Uterus (tissue), 4 donors: ENCODE measurements around the gene WDR7. TPM values are rescaled to one million over a fixed set of nuclear protein-coding genes. Genes with fewer than 3 reads are reported as not detected.

ENCODE experiments used
- DNase-seq, 2 donors: peaks; one replicate each; pipeline ENCODE4 v3.0.0-alpha.2; 2019 to 2020
- H3K27ac ChIP-seq, 2 donors: fragments of 200-600 bp; sonication (generic); 1 replicate in 1 of 2; 2 replicates in 1 of 2; pipeline ENCODE4 v1.5.1; 2016 to 2018
- H3K27me3 ChIP-seq, 2 donors: fragments of 200-600 bp; sonication (generic); one replicate each; pipeline ENCODE4 v1.5.1; 2018 to 2019; ENCODE audit warnings: control low read depth in 1 of 2
- H3K36me3 ChIP-seq, 2 donors: fragments of 200-600 bp; sonication (generic); one replicate each; pipeline ENCODE4 v1.5.1; 2019; ENCODE audit warnings: control low read depth in 1 of 2
- H3K4me1 ChIP-seq, 2 donors: fragments of 200-600 bp; sonication (generic); one replicate each; pipeline ENCODE4 v1.5.1; 2018 to 2019; ENCODE audit warnings: control low read depth in 1 of 2
- H3K4me3 ChIP-seq, 2 donors: fragments of 200-600 bp; sonication (generic); 1 replicate in 1 of 2; 2 replicates in 1 of 2; pipeline ENCODE4 v1.5.1; 2018 to 2019; ENCODE audit warnings: mild to moderate bottlenecking in 1 of 2
- H3K9me3 ChIP-seq, 2 donors: fragments of 200-600 bp; sonication (generic); one replicate each; pipeline ENCODE4 v1.5.1; 2019; ENCODE audit warnings: control low read depth in 1 of 2
- POLR2A ChIP-seq, 2 donors: fragments of 450-650 bp; IDR thresholded peaks; one replicate each; pipeline ENCODE4 v1.6.1; 2016; ENCODE audit warnings: antibody characterized with exemption in 2 of 2, mild to moderate bottlenecking in 1 of 2, moderate library complexity in 1 of 2
- intact Hi-C: fragments of 100-400 bp; cut with DNase I; formaldehyde crosslinking; loops from one replicate; pipeline ENCODE4 v1.15.1; 2023; ENCODE audit warnings: low total_unique reads
- total RNA-seq, 4 donors: library from RNA; depleted of rRNA in 3 of 4; stranded (reverse); fragments of >200 nt in 3 of 4; gene quantifications; one replicate each; pipeline versions ENCODE4 v1.1.0 to v1.2.4, GENCODE V29; 2014 to 2023
- TF ChIP-seq, protein P1 (sequence below), 4 experiments: fragments of 200-600 bp in 2 of 4; fragments of 450-650 bp in 2 of 4; sonication (generic) in 2 of 4; IDR thresholded peaks; one replicate each; pipeline ENCODE4 v1.5.1; 2016 to 2019; ENCODE audit warnings: antibody characterized with exemption in 4 of 4, mild to moderate bottlenecking in 2 of 4, moderate library complexity in 1 of 4
- donor health status: DM: yes; HTN: yes; CAD: no.

The WDR7 gene
- total RNA-seq, 4 donors from 2014 or later = 19.2 to 66.2 (median 33.8) TPM

DNA sequence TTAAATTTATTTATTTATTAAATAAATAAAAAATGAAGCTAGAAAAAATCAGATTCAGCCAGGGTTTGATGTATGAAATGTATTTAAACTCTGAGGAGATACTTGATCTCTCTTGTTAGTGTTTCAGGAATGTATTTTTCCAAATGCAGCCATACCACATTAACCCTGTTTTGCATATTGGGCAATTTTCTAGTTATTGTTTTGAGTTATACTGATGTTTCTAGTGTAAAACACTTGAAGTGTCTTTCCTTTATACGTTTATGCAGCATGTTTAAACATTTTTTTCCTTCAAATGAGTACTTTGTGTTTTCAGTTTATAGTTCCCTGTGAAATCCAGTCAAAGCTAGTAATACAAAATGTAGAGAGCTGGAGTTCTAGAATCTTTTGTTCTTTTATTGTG, 69.9 kb downstream of the WDR7 start:
- no peaks in the 10 kb centered on the region for H3K27me3 ChIP-seq
- no peak for TF ChIP-seq POLR2A (IDR thresholded peaks at IDR 0.05)
- TF ChIP-seq, protein P1, sequence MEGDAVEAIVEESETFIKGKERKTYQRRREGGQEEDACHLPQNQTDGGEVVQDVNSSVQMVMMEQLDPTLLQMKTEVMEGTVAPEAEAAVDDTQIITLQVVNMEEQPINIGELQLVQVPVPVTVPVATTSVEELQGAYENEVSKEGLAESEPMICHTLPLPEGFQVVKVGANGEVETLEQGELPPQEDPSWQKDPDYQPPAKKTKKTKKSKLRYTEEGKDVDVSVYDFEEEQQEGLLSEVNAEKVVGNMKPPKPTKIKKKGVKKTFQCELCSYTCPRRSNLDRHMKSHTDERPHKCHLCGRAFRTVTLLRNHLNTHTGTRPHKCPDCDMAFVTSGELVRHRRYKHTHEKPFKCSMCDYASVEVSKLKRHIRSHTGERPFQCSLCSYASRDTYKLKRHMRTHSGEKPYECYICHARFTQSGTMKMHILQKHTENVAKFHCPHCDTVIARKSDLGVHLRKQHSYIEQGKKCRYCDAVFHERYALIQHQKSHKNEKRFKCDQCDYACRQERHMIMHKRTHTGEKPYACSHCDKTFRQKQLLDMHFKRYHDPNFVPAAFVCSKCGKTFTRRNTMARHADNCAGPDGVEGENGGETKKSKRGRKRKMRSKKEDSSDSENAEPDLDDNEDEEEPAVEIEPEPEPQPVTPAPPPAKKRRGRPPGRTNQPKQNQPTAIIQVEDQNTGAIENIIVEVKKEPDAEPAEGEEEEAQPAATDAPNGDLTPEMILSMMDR (IDR thresholded peaks at IDR 0.05) = no peak

DNA sequence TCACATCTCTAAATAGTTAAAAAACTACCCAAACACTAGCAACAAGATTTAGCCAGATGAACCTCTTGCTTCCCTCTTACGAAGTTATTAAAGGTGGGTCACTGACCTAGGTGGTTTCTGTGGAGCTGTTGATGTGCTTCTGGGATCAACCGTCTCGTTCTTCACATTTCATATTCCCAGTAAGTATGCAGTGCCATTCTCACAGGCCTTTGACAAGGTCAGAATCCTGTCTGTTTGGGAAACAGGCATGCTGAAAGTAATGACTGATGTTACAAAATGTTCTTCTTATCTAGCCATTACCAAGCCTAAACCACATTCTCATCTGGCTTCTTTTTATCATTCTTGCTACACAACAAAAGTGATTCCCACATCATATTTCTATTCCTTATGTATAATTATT, 70.3 kb downstream of the WDR7 start:
- Histone ChIP-seq H3K9me3 (no peaks in the 10 kb centered on the region), H3K27ac (no peak overlapping the region), H3K27me3 (no peaks in the 10 kb centered on the region), H3K4me3 (no peak overlapping the region), H3K36me3 (no peaks in the 10 kb centered on the region), H3K4me1 (no peaks in the 10 kb centered on the region)
- no peak for DNase-seq
- TF ChIP-seq, protein P1 (IDR thresholded peaks at IDR 0.05) = no peak
- no peak for TF ChIP-seq POLR2A (IDR thresholded peaks at IDR 0.05)
- intact Hi-C loops = no loop called here

More for the DNA sequence above, 69.9 kb downstream of the WDR7 start:
- Histone ChIP-seq H3K27ac (no peak overlapping the region), H3K9me3 (no peaks in the 10 kb centered on the region), H3K4me3 (no peak overlapping the region), H3K36me3 (no peaks in the 10 kb centered on the region), H3K4me1 (no peaks in the 10 kb centered on the region)
- no peak for DNase-seq
- intact Hi-C loops = no loop called here

DNA sequence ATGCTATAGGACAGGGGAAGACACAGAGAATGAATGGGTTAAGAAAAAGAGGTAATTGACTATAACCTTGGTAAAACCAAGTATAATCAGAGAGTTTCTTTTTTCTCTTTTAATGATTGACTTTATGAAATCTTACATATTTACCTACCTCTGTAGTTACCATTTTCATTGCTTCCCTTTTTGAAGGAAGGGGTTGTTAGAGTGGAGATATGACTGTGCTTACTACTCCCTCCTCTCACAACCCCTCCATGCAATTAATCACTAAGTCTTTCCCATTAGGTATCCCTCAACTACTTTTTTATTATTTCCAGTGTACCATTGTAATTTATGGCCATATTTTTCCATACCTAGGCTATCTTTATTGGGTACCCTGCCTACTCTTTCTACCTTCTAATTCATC, 71.4 kb downstream of the WDR7 start:
- H3K27ac ChIP-seq = no peak overlapping the region
- DNase-seq = no peak
- TF ChIP-seq, protein P1 (IDR thresholded peaks at IDR 0.05) = no peak
- no peak for TF ChIP-seq POLR2A (IDR thresholded peaks at IDR 0.05)
- intact Hi-C loops = no loop called here
- no peaks in the 10 kb centered on the region for H3K36me3 ChIP-seq
- H3K9me3 ChIP-seq = no peaks in the 10 kb centered on the region
- H3K4me1 ChIP-seq = no peaks in the 10 kb centered on the region
- H3K27me3 ChIP-seq = no peaks in the 10 kb centered on the region
- no peak overlapping the region for H3K4me3 ChIP-seq

DNA sequence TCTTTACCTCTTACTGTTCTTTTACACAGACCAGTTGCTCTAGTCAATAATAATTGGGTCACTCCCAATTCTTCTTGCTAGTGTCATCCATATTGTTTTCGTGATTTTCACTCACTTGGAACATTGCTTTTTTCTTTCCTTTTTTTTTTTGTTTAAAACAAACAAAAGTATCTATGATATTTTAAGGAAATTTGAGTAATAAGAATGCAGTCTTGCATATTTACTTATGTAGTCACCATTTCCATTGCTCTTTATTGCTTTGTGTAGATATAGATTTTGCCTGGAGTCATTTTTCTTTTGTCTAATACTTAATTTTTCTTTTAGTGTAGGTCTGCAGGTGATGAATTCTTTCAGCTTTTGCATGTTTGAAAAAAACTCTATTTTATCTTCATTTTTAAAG, 71.9 kb downstream of the WDR7 start:
- TF ChIP-seq, protein P1 (IDR thresholded peaks at IDR 0.05) = no peak
- no peak for TF ChIP-seq POLR2A (IDR thresholded peaks at IDR 0.05)
- intact Hi-C loops = no loop called here
- no peak for DNase-seq
- Histone ChIP-seq H3K4me3 (no peak overlapping the region), H3K36me3 (no peaks in the 10 kb centered on the region), H3K27ac (no peak overlapping the region), H3K9me3 (no peaks in the 10 kb centered on the region), H3K4me1 (no peaks in the 10 kb centered on the region), H3K27me3 (no peaks in the 10 kb centered on the region)

DNA sequence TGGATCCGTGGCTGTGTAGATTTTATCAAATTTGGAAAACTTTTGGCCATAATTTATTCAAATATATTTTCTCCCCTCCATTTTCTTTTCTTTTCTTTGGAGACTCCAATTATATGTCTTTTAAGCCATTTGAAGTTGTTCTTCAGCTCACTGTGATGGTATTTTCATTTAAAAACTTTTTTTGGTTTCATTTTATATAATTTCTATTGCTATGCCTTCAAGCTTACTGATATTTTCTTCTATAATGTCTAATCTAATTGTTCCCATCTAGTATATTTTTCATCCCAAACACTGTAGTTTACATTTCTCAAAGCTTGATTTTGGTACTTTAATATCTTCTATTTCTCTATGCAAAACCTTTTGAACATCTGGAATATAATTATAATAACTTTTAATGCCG, 72.5 kb downstream of the WDR7 start:
- Histone ChIP-seq H3K9me3 (no peaks in the 10 kb centered on the region), H3K27ac (no peak overlapping the region), H3K36me3 (no peaks in the 10 kb centered on the region), H3K4me3 (no peak overlapping the region), H3K27me3 (no peaks in the 10 kb centered on the region), H3K4me1 (no peaks in the 10 kb centered on the region)
- no peak for DNase-seq
- intact Hi-C loops = no loop called here
- no peak for TF ChIP-seq POLR2A (IDR thresholded peaks at IDR 0.05)
- TF ChIP-seq, protein P1 (IDR thresholded peaks at IDR 0.05) = no peak
